Measurements from ENCODE around the gene KLHL36.

GRCh38 chr16:84628226-84628731 lies 20.0 kb upstream of the KLHL36 start:
- TF ChIP-seq, protein P1, sequence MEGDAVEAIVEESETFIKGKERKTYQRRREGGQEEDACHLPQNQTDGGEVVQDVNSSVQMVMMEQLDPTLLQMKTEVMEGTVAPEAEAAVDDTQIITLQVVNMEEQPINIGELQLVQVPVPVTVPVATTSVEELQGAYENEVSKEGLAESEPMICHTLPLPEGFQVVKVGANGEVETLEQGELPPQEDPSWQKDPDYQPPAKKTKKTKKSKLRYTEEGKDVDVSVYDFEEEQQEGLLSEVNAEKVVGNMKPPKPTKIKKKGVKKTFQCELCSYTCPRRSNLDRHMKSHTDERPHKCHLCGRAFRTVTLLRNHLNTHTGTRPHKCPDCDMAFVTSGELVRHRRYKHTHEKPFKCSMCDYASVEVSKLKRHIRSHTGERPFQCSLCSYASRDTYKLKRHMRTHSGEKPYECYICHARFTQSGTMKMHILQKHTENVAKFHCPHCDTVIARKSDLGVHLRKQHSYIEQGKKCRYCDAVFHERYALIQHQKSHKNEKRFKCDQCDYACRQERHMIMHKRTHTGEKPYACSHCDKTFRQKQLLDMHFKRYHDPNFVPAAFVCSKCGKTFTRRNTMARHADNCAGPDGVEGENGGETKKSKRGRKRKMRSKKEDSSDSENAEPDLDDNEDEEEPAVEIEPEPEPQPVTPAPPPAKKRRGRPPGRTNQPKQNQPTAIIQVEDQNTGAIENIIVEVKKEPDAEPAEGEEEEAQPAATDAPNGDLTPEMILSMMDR (IDR thresholded peaks at IDR 0.05; ENCODE audit: insufficient read depth, low read depth, low read length): no peak
- no peak for TF ChIP-seq EZH2 (IDR thresholded peaks at IDR 0.05; ENCODE audit: insufficient read depth, low read length)
